ENCODE results near the gene ZBTB25. TPM values are rescaled to one million over a fixed set of nuclear protein-coding genes. Genes with fewer than 3 reads are reported as not detected.

ZBTB25 gene
- total RNA-seq, 6 donors from 2014 or later: 5.9 to 31.4 (median 10.3) TPM

GRCh38 chr14:64400829-64401459, 102.7 kb downstream of the ZBTB25 start:
- 84 to 85% methylated on average over 6 of the region's 6 CpGs for WGBS, 2 donors
- H3K27me3 ChIP-seq: no peaks in the 10 kb centered on the region
- H3K9me3 ChIP-seq: no peaks in the 10 kb centered on the region
- peaks cover 0 to 9% (median 0%) of the 10 kb centered on the region in 4 donors for H3K4me1 ChIP-seq
- H3K27ac ChIP-seq: no peak overlapping the region
- DNase-seq: no peak
- no peak for ATAC-seq (ENCODE audit: low FRiP score in 2 of 2)
- TF ChIP-seq CTCF (IDR thresholded peaks at IDR 0.05): no peak
- TF ChIP-seq EP300 (IDR thresholded peaks at IDR 0.05): no peak
- TF ChIP-seq POLR2AphosphoS5 (IDR thresholded peaks at IDR 0.05): no peak
- TF ChIP-seq POLR2A (IDR thresholded peaks at IDR 0.05): no peak
- H3K4me3 ChIP-seq: no peak overlapping the region
- peaks cover 0 to 4% (median 0%) of the 10 kb centered on the region in 4 donors for H3K36me3 ChIP-seq

Small RNA genes within 50 kb of the gene (small RNA-seq; reads per million reads assigned to genes)
- gene AL049869.4: 0 reads per million in 4 donors

Other genes with a start within 250 kb of the ZBTB25 start
- gene ESR2, start 209.5 kb downstream of the ZBTB25 start, total RNA-seq: 1 to 10 TPM in 1 of 6 donors, under 1 TPM in 4, not detected in 1; 0.20 to 3.6 (median 0.86) TPM
- 10 to 100 TPM; 16.8 to 59.8 (median 29.6) TPM for gene MTHFD1, start 115.5 kb downstream of the ZBTB25 start, total RNA-seq
- 1 to 10 TPM; 1.0 to 5.4 (median 2.5) TPM for gene AKAP5, start 38.3 kb downstream of the ZBTB25 start, total RNA-seq
- gene ZBTB1, start 932 bp upstream of the ZBTB25 start, total RNA-seq: 10 to 100 TPM; 34.3 to 74.0 (median 43.2) TPM
- 10 to 100 TPM in 4 of 6 donors, 1 to 10 TPM in 2; 4.8 to 25.7 (median 12.1) TPM for gene HSPA2, start 36.9 kb upstream of the ZBTB25 start, total RNA-seq
- 1 to 10 TPM in 3 of 6 donors, under 1 TPM in 2, not detected in 1; 0.54 to 2.9 (median 1.4) TPM for gene PPP1R36, start 46.1 kb upstream of the ZBTB25 start, total RNA-seq
- gene PLEKHG3, start 200.6 kb upstream of the ZBTB25 start, total RNA-seq: 10 to 100 TPM; 12.8 to 49.2 (median 34.8) TPM

All from upper lobe of left lung (tissue), 6 donors.